ENCODE data around the gene CYP27B1.

Gene CYP27B1

GRCh38 chr12:57754411-57755193, 12.3 kb downstream of the CYP27B1 start, which contains the start of gene MARCHF9:
Gene MARCHF9, plus strand, starts transcription at chr12:57755103. Its CDS starts 426 bp downstream, at chr12:57755529.
- Histone ChIP-seq H3K36me3 (replicated peaks) (peaks cover 6% of the 10 kb centered on the region), H3K27me3 (replicated peaks) (no peaks in the 10 kb centered on the region), H3K4me3 (ENCODE audit: low read depth, low read length) (peak within 1 kb of the TSS; percentile 49), H3K27ac (no peak within 1 kb of the TSS)
- TF ChIP-seq CTCF (IDR thresholded peaks at IDR 0.05; ENCODE audit: low read depth, low read length, missing control alignments): no peak
- DNase-seq: no peak
- in situ Hi-C loops (cut with HindIII; ENCODE audit: low pct_ligation_motif_present, low sequenced_read_pairs): no loop called here

GRCh38 chr12:57753756-57754337, 13.0 kb downstream of the CYP27B1 start:
- H3K36me3 ChIP-seq (replicated peaks): peaks cover 12% of the 10 kb centered on the region
- DNase-seq: no peak
- no peak for TF ChIP-seq CTCF (IDR thresholded peaks at IDR 0.05; ENCODE audit: low read depth, low read length, missing control alignments)
- in situ Hi-C loops (cut with HindIII; ENCODE audit: low pct_ligation_motif_present, low sequenced_read_pairs): no loop called here
- no peak overlapping the region for H3K4me3 ChIP-seq (ENCODE audit: low read depth, low read length)
- no peak overlapping the region for H3K27ac ChIP-seq
- H3K27me3 ChIP-seq (replicated peaks): no peaks in the 10 kb centered on the region

GRCh38 chr12:57752668-57753000, 14.2 kb downstream of the CYP27B1 start:
- H3K4me3 ChIP-seq (ENCODE audit: low read depth, low read length): peak overlapping the region; percentile 45
- in situ Hi-C loops (cut with HindIII; ENCODE audit: low pct_ligation_motif_present, low sequenced_read_pairs): no loop called here
- H3K36me3 ChIP-seq (replicated peaks): peaks cover 19% of the 10 kb centered on the region
- H3K27ac ChIP-seq: peak overlapping the region; percentile 9
- H3K27me3 ChIP-seq (replicated peaks): no peaks in the 10 kb centered on the region
- DNase-seq: no peak
- no peak for TF ChIP-seq CTCF (IDR thresholded peaks at IDR 0.05; ENCODE audit: low read depth, low read length, missing control alignments)

- TF ChIP-seq CTCF (IDR thresholded peaks at IDR 0.05; ENCODE audit: low read depth, low read length, missing control alignments): no peak
- in situ Hi-C loops (cut with HindIII; ENCODE audit: low pct_ligation_motif_present, low sequenced_read_pairs): no loop called here
- peak; percentile 100 for DNase-seq
- Histone ChIP-seq H3K36me3 (replicated peaks) (peaks cover 23% of the 10 kb centered on the region), H3K4me3 (ENCODE audit: low read depth, low read length) (peak within 1 kb of the TSS; percentile 86), H3K27me3 (replicated peaks) (no peaks in the 10 kb centered on the region), H3K27ac (peak within 1 kb of the TSS; percentile 93)
Measured at GRCh38 chr12:57751788-57752667, 14.8 kb downstream of the CYP27B1 start, which contains the start of gene CDK4. Gene CDK4, minus strand, starts transcription at chr12:57752310. Its CDS starts 593 bp downstream, at chr12:57751717.

- Histone ChIP-seq H3K4me3 (ENCODE audit: low read depth, low read length) (peak overlapping the region; percentile 86), H3K36me3 (replicated peaks) (peaks cover 28% of the 10 kb centered on the region), H3K27ac (peak overlapping the region; percentile 93), H3K27me3 (replicated peaks) (no peaks in the 10 kb centered on the region)
- no peak for TF ChIP-seq CTCF (IDR thresholded peaks at IDR 0.05; ENCODE audit: low read depth, low read length, missing control alignments)
- in situ Hi-C loops (cut with HindIII; ENCODE audit: low pct_ligation_motif_present, low sequenced_read_pairs): no loop called here
- DNase-seq: no peak
Measured at GRCh38 chr12:57751432-57751787, 15.5 kb downstream of the CYP27B1 start.

Data from brain microvascular endothelial cell (primary cell).